ENCODE results near the gene ARHGAP42. TPM values are rescaled to one million over a fixed set of nuclear protein-coding genes. Genes with fewer than 3 reads are reported as not detected.

The ARHGAP42 gene
- total RNA-seq, 1 donor, result 16.8 TPM

GRCh38 chr11:100876815-100877520 is 189.9 kb downstream of the ARHGAP42 start:
- DNase-seq (ENCODE audit: low read depth), result peak; percentile 97
- TF ChIP-seq, protein P1, sequence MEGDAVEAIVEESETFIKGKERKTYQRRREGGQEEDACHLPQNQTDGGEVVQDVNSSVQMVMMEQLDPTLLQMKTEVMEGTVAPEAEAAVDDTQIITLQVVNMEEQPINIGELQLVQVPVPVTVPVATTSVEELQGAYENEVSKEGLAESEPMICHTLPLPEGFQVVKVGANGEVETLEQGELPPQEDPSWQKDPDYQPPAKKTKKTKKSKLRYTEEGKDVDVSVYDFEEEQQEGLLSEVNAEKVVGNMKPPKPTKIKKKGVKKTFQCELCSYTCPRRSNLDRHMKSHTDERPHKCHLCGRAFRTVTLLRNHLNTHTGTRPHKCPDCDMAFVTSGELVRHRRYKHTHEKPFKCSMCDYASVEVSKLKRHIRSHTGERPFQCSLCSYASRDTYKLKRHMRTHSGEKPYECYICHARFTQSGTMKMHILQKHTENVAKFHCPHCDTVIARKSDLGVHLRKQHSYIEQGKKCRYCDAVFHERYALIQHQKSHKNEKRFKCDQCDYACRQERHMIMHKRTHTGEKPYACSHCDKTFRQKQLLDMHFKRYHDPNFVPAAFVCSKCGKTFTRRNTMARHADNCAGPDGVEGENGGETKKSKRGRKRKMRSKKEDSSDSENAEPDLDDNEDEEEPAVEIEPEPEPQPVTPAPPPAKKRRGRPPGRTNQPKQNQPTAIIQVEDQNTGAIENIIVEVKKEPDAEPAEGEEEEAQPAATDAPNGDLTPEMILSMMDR (IDR thresholded peaks at IDR 0.05; ENCODE audit: insufficient read depth, low read depth, low read length), result no peak
- no peak overlapping the region for H3K4me3 ChIP-seq (ENCODE audit: low read depth, low read length)

DNA sequence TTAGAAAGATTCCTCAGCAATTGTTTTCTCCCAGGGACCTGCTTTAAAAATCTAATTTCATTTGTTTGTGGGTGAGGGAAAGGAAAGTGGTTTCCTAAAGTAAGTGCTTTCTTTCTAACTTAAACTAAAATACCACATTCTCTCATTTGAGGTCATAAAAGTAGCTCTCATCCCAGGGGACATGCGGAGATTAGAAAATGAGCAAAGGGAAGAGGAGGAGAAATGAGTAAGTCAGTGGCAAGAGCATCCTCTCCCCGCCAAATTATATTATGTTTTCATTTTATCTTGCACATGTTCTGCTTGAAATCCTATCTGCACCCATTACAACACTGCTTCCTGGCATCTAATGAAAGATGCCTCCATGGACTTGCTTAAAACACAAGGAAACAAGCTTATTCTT is 191.4 kb downstream of the ARHGAP42 start:
- no peak overlapping the region for H3K4me3 ChIP-seq (ENCODE audit: low read depth, low read length)
- DNase-seq (ENCODE audit: low read depth), result peak; percentile 57
- TF ChIP-seq, protein P1 (IDR thresholded peaks at IDR 0.05; ENCODE audit: insufficient read depth, low read depth, low read length), result no peak

DNA sequence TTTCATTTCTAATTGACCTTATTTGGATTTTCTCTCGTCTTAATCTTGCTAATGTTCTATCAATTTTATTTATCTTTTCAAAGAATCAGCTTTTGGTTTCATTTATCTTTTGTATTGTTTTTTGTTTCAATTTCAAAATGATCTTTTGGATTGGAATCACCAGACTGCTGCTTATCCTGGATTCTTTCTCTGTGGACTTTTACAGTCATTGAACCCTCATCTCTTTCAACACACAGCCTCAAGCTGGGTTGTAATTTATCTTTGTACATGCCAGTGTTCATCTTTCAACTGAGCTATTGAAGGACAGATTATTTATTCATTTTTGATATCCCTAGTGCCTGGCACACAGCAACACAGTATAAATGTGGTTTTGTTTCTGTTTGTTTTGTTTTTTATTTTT is 195.9 kb downstream of the ARHGAP42 start:
- TF ChIP-seq, protein P1 (IDR thresholded peaks at IDR 0.05; ENCODE audit: insufficient read depth, low read depth, low read length), result no peak
- no peak for DNase-seq (ENCODE audit: low read depth)
- H3K4me3 ChIP-seq (ENCODE audit: low read depth, low read length), result no peak overlapping the region

DNA sequence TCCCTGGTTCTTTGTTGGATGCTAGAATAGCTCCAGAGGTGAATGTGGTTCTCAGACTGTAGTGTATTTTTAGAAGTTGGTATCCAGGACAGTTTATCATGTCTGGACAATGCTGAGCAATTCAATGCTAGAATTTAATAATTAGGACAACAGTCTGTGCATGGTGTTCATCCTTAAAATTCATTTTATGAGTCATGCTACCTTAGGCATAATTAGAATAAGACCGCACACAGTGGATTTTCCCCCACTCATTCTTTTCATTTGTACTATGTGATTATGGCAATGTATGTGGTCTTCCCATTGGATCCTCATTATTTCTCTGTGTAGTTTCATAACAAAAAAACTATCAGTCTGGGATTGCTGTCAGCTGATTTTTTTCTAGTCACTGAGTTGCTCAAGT is 196.7 kb downstream of the ARHGAP42 start:
- no peak for DNase-seq (ENCODE audit: low read depth)
- no peak overlapping the region for H3K4me3 ChIP-seq (ENCODE audit: low read depth, low read length)
- TF ChIP-seq, protein P1 (IDR thresholded peaks at IDR 0.05; ENCODE audit: insufficient read depth, low read depth, low read length), result no peak

- TF ChIP-seq, protein P1 (IDR thresholded peaks at IDR 0.05; ENCODE audit: insufficient read depth, low read depth, low read length), result no peak
- H3K4me3 ChIP-seq (ENCODE audit: low read depth, low read length), result no peak overlapping the region
- no peak for DNase-seq (ENCODE audit: low read depth)
These were observed 200.6 kb downstream of the ARHGAP42 start for GRCh38 chr11:100887659-100888058.

- TF ChIP-seq, protein P1 (IDR thresholded peaks at IDR 0.05; ENCODE audit: insufficient read depth, low read depth, low read length), result no peak
- H3K4me3 ChIP-seq (ENCODE audit: low read depth, low read length), result no peak overlapping the region
- peak; percentile 69 for DNase-seq (ENCODE audit: low read depth)
These were observed 201.7 kb downstream of the ARHGAP42 start for GRCh38 chr11:100888836-100889235.

DNA sequence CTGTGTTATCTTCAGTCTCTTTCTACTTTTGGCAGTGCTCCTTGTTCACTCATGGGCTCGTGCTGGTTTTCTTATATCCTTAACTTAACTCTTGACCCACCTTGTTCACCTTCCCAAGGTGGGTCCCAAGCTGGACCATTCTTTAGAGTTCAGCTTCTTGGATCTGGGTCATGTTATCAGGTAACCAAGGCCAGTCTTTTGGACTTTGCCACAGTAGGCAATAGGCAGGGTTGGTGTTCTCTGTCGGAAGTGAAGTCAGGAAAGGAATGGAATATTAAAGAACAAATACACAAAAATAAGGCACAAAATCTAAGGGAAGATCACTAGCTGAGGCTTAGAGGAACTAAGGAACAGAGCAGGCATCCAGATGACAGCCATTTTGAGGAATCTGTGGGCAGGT is 202.7 kb downstream of the ARHGAP42 start:
- H3K4me3 ChIP-seq (ENCODE audit: low read depth, low read length), result no peak overlapping the region
- TF ChIP-seq, protein P1 (IDR thresholded peaks at IDR 0.05; ENCODE audit: insufficient read depth, low read depth, low read length), result no peak
- DNase-seq (ENCODE audit: low read depth), result no peak

All from fibroblast of villous mesenchyme (primary cell).